H9 (cell line): Measurements from ENCODE around the gene OTULIN. TPM values are rescaled to one million over a fixed set of nuclear protein-coding genes. Genes with fewer than 3 reads are reported as not detected.

Source experiments
- DNase-seq: peaks from one replicate; pipeline ENCODE4 v3.0.0-alpha.2; 2017
- H2AFZ ChIP-seq: one replicate; pipeline ENCODE4 v1.6.1; 2013; ENCODE audit warnings: mild to moderate bottlenecking, low read length, control low read depth, moderate library complexity
- H2AK5ac ChIP-seq: 2 replicates; pipeline ENCODE4 v1.6.1; 2013; ENCODE audit warnings: low read length, control low read depth, mixed read lengths; ENCODE audit not compliant: insufficient read length
- H2BK120ac ChIP-seq: one replicate; pipeline ENCODE4 v1.6.1; 2013; ENCODE audit warnings: low read depth, mild to moderate bottlenecking, low read length, control low read depth, inconsistent platforms; ENCODE audit not compliant: poor library complexity, severe bottlenecking
- H2BK12ac ChIP-seq: 2 replicates; pipeline ENCODE4 v1.6.1; 2013; ENCODE audit warnings: low read length, control low read depth, mixed read lengths, low read depth; ENCODE audit not compliant: insufficient read length
- H2BK15ac ChIP-seq: 2 replicates; pipeline ENCODE4 v1.6.1; 2013; ENCODE audit warnings: low read depth, low read length, control low read depth
- H2BK20ac ChIP-seq: one replicate; pipeline ENCODE4 v1.6.1; 2013; ENCODE audit warnings: low read depth, mild to moderate bottlenecking, low read length, control low read depth, inconsistent platforms; ENCODE audit not compliant: poor library complexity, severe bottlenecking
- H2BK5ac ChIP-seq: 2 replicates; pipeline ENCODE4 v1.6.1; 2013; ENCODE audit warnings: low read length, control low read depth, mixed read lengths; ENCODE audit not compliant: insufficient read length
- H3K14ac ChIP-seq: 2 replicates; pipeline ENCODE4 v1.6.1; 2013; ENCODE audit warnings: low read length, control low read depth; ENCODE audit not compliant: insufficient read depth
- H3K18ac ChIP-seq: 2 replicates; pipeline ENCODE4 v1.6.1; 2013; ENCODE audit warnings: low read depth, mild to moderate bottlenecking, mixed read lengths, low read length, control low read depth; ENCODE audit not compliant: insufficient read length
- H3K23ac ChIP-seq: 2 replicates; pipeline ENCODE4 v1.6.1; 2013; ENCODE audit warnings: low read length, control low read depth, mixed read lengths, low read depth; ENCODE audit not compliant: insufficient read length
- H3K23me2 ChIP-seq: 2 replicates; pipeline ENCODE4 v1.6.1; 2013; ENCODE audit warnings: low read depth, mild to moderate bottlenecking, mixed read lengths, low read length, control low read depth; ENCODE audit not compliant: insufficient read length, poor library complexity, severe bottlenecking
- H3K27ac ChIP-seq: 2 replicates; pipeline ENCODE4 v1.5.1; 2013; ENCODE audit warnings: low read length, control low read depth, mixed read lengths, low read depth; ENCODE audit not compliant: insufficient read length
- H3K27me3 ChIP-seq: 2 replicates; pipeline ENCODE4 v1.6.1; 2013; ENCODE audit warnings: low read length, control low read depth, inconsistent platforms; ENCODE audit not compliant: insufficient read depth
- H3K4ac ChIP-seq: 2 replicates; pipeline ENCODE4 v1.6.1; 2013; ENCODE audit warnings: low read depth, mild to moderate bottlenecking, control low read depth, inconsistent platforms, low read length, moderate library complexity
- H3K4me1 ChIP-seq: 2 replicates; pipeline ENCODE4 v1.6.1; 2013; ENCODE audit warnings: low read length, control low read depth, inconsistent platforms; ENCODE audit not compliant: insufficient read depth
- H3K4me2 ChIP-seq: 2 replicates; pipeline ENCODE4 v1.6.1; 2013; ENCODE audit warnings: low read length, control low read depth, mixed read lengths; ENCODE audit not compliant: insufficient read length, insufficient read depth
- H3K56ac ChIP-seq: 2 replicates; pipeline ENCODE4 v1.6.1; 2013; ENCODE audit warnings: low read depth, mild to moderate bottlenecking, mixed read lengths, low read length, control low read depth; ENCODE audit not compliant: insufficient read length
- H3K79me1 ChIP-seq: 2 replicates; pipeline ENCODE4 v1.6.1; 2013; ENCODE audit warnings: low read depth, mild to moderate bottlenecking, moderate library complexity, low read length, control low read depth, inconsistent platforms; ENCODE audit not compliant: insufficient read depth, poor library complexity, severe bottlenecking
- H3K79me2 ChIP-seq: 2 replicates; pipeline ENCODE4 v1.6.1; 2013; ENCODE audit warnings: low read length, control low read depth, inconsistent platforms; ENCODE audit not compliant: insufficient read depth
- H3K9ac ChIP-seq: 2 replicates; pipeline ENCODE4 v1.6.1; 2013; ENCODE audit warnings: low read length, control low read depth, mixed read lengths; ENCODE audit not compliant: insufficient read length; ENCODE audit errors: extremely low read depth
- H3K9me3 ChIP-seq: one replicate; pipeline ENCODE4 v1.6.1; 2013; ENCODE audit warnings: low read depth, low read length, inconsistent platforms; ENCODE audit not compliant: control insufficient read depth
- H3T11ph ChIP-seq: one replicate; pipeline ENCODE4 v1.6.1; 2013; ENCODE audit warnings: mild to moderate bottlenecking, low read length, control low read depth, inconsistent platforms
- H4K20me1 ChIP-seq: one replicate; pipeline ENCODE4 v1.6.1; 2013; ENCODE audit not compliant: control insufficient read depth, insufficient read length, insufficient read depth
- H4K5ac ChIP-seq: 2 replicates; pipeline ENCODE4 v1.6.1; 2013; ENCODE audit warnings: low read depth, mild to moderate bottlenecking, mixed read lengths, low read length, control low read depth; ENCODE audit not compliant: insufficient read length
- H4K8ac ChIP-seq: replicated peaks from 2 replicates; pipeline ENCODE4 v1.6.1; 2013; ENCODE audit warnings: low read length, control low read depth, mixed read lengths, low read depth; ENCODE audit not compliant: insufficient read length
- H4K91ac ChIP-seq: 2 replicates; pipeline ENCODE4 v1.6.1; 2013; ENCODE audit warnings: low read depth, mild to moderate bottlenecking, moderate library complexity, mixed read lengths, low read length, control low read depth; ENCODE audit not compliant: insufficient read length
- H3K27ac Mint-ChIP-seq, 3 experiments: 2 replicates in 2 of 3; 3 replicates in 1 of 3; pipeline ENCODE4 v1.8.0; 2020 to 2021; ENCODE audit warnings: mixed read lengths in 3 of 3, mild to moderate bottlenecking in 1 of 3, moderate library complexity in 1 of 3
- H3K27me3 Mint-ChIP-seq: 2 replicates; pipeline ENCODE4 v1.8.0; 2021; ENCODE audit warnings: low read depth, mild to moderate bottlenecking, moderate library complexity, mixed read lengths
- H3K36me3 Mint-ChIP-seq, 3 experiments: 2 replicates in 2 of 3; 3 replicates in 1 of 3; pipeline ENCODE4 v1.8.0; 2020 to 2021; ENCODE audit warnings: low read depth in 3 of 3, mixed read lengths in 3 of 3; ENCODE audit not compliant: insufficient read depth in 1 of 3
- H3K4me1 Mint-ChIP-seq, 2 experiments: 2 replicates each; pipeline ENCODE4 v1.8.0; 2020; ENCODE audit warnings: mixed read lengths in 2 of 2
- H3K4me3 Mint-ChIP-seq, 2 experiments: 2 replicates in 1 of 2; 3 replicates in 1 of 2; pipeline ENCODE4 v1.8.0; 2020 to 2021; ENCODE audit warnings: mild to moderate bottlenecking in 2 of 2, mixed read lengths in 2 of 2, moderate library complexity in 1 of 2
- H3K9me3 Mint-ChIP-seq, 2 experiments: 2 replicates in 1 of 2; 3 replicates in 1 of 2; pipeline ENCODE4 v1.8.0; 2020; ENCODE audit warnings: mild to moderate bottlenecking in 2 of 2, mixed read lengths in 2 of 2, moderate library complexity in 1 of 2
- CTCF ChIP-seq: fragments of 200-600 bp; sonication (generic); conservative IDR thresholded peaks from 3 replicates; pipeline ENCODE4 v1.8.0; 2021; ENCODE audit warnings: antibody characterized with exemption, mild to moderate bottlenecking
- WGBS: extraction: QIAGEN DNeasy Blood & Tissue Kit; methylation state at CpG from one replicate; pipeline ENCODE4 v1.1.7; 2013; ENCODE audit warnings: missing lambda C conversion rate, low lambda C conversion rate, mixed read lengths; ENCODE audit not compliant: insufficient read length; ENCODE audit errors: extremely low coverage; 5-methylcytosine and 5-hydroxymethylcytosine counted together
- total RNA-seq: library from RNA; stranded (reverse); gene quantifications from 2 replicates; pipeline ENCODE4 v1.2.1, GENCODE V29; 2021

The OTULIN gene
- total RNA-seq, 1 experiment from 2014 or later = 35.8 TPM

GRCh38 chr5:14672082-14672481, 7.6 kb downstream of the OTULIN start:
- H4K5ac ChIP-seq = no peak overlapping the region
- H3K4me1 ChIP-seq = peaks cover 9% of the 10 kb centered on the region; the same call in 1 of the 2 replicates
- Mint-ChIP-seq H3K27ac (no peak overlapping the region), H3K9me3 (no peaks in the 10 kb centered on the region), H3K36me3 (peaks cover 0 to 6% (median 0%) of the 10 kb centered on the region in 3 experiments; a peak in 2 of 7 replicates), H3K4me1 (peaks cover 41 to 48% of the 10 kb centered on the region in 2 experiments), H3K27me3 (no peaks in the 10 kb centered on the region), H3K4me3 (no peak overlapping the region)
- H3K79me1 ChIP-seq = peaks cover 3% of the 10 kb centered on the region
- no peak overlapping the region for H3K23ac ChIP-seq
- H3K18ac ChIP-seq = no peak overlapping the region
- H4K8ac ChIP-seq = no peak overlapping the region
- no peaks in the 10 kb centered on the region for H4K20me1 ChIP-seq
- no peak overlapping the region for H2BK15ac ChIP-seq
- no peak for DNase-seq
- H3K9ac ChIP-seq = no peak overlapping the region
- H2BK120ac ChIP-seq = no peak overlapping the region
- H2AK5ac ChIP-seq = no peak overlapping the region
- H3K14ac ChIP-seq = no peak overlapping the region
- no peak overlapping the region for H3K27ac ChIP-seq
- H3K23me2 ChIP-seq = no peaks in the 10 kb centered on the region
- H3K79me2 ChIP-seq = peaks cover 12% of the 10 kb centered on the region; the same call in 1 of the 2 replicates
- H2AFZ ChIP-seq = no peak overlapping the region
- H2BK5ac ChIP-seq = no peak overlapping the region
- H3T11ph ChIP-seq = no peak overlapping the region
- no peaks in the 10 kb centered on the region for H3K27me3 ChIP-seq
- H2BK12ac ChIP-seq = no peak overlapping the region
- H3K4ac ChIP-seq = no peak overlapping the region
- no peak overlapping the region for H4K91ac ChIP-seq
- no peak overlapping the region for H2BK20ac ChIP-seq
- WGBS = no CpG with 5 or more reads among the region's 4 CpGs
- TF ChIP-seq CTCF = no peak
- no peaks in the 10 kb centered on the region for H3K9me3 ChIP-seq
- H3K4me2 ChIP-seq = no peak overlapping the region
- no peak overlapping the region for H3K56ac ChIP-seq
